Gastroesophageal sphincter (tissue), 4 donors: ENCODE measurements around the gene ZNF541. TPM values are rescaled to one million over a fixed set of nuclear protein-coding genes. Genes with fewer than 3 reads are reported as not detected.

ENCODE experiments used
- ATAC-seq: fragments of 150-250 bp; one replicate; pipeline ENCODE4 v1.9.1; 2016; ENCODE audit warnings: mild to moderate bottlenecking, moderate library complexity
- H3K27ac ChIP-seq, 4 donors: fragments of 200-600 bp; sonication (generic) in 3 of 4; 1 replicate in 3 of 4; 2 replicates in 1 of 4; pipeline ENCODE4 v1.5.1; 2016 to 2019
- H3K27me3 ChIP-seq: fragments of 200-600 bp; sonication (generic); one replicate; pipeline ENCODE4 v1.5.1; 2019
- H3K36me3 ChIP-seq, 2 donors: fragments of 200-600 bp; sonication (generic); one replicate each; pipeline ENCODE4 v1.5.1; 2019; ENCODE audit warnings: control low read depth in 1 of 2
- H3K4me1 ChIP-seq, 3 donors: fragments of 200-600 bp; sonication (generic); 1 replicate in 2 of 3; 2 replicates in 1 of 3; pipeline ENCODE4 v1.5.1; 2016 to 2019; ENCODE audit warnings: control low read depth in 2 of 3
- H3K4me3 ChIP-seq, 2 donors: fragments of 200-600 bp; sonication (generic); one replicate each; pipeline ENCODE4 v1.5.1; 2019; ENCODE audit warnings: mild to moderate bottlenecking in 1 of 2, moderate library complexity in 1 of 2
- H3K9me3 ChIP-seq, 3 donors: fragments of 200-600 bp; sonication (generic); one replicate each; pipeline ENCODE4 v1.5.1; 2017 to 2019; ENCODE audit warnings: control low read depth in 2 of 3
- EP300 ChIP-seq: sonication (generic); formaldehyde crosslinking; IDR thresholded peaks from one replicate; pipeline ENCODE4 v1.6.1; 2017; ENCODE audit warnings: antibody characterized with exemption, mild to moderate bottlenecking
- POLR2A ChIP-seq, 2 donors: fragments of 450-650 bp; IDR thresholded peaks; one replicate each; pipeline ENCODE4 v1.6.1; 2017; ENCODE audit warnings: antibody characterized with exemption in 2 of 2, mild to moderate bottlenecking in 2 of 2, moderate library complexity in 1 of 2
- POLR2AphosphoS5 ChIP-seq: sonication (generic); formaldehyde crosslinking; IDR thresholded peaks from one replicate; pipeline ENCODE4 v1.6.1; 2017; ENCODE audit warnings: antibody characterized with exemption
- WGBS, 2 donors: methylation state at CpG; one replicate each; pipeline ENCODE4 v1.1.5; 2018; ENCODE audit warnings: low coverage in 1 of 2; 5-methylcytosine and 5-hydroxymethylcytosine counted together
- total RNA-seq, 4 donors: library from RNA; depleted of rRNA; stranded (reverse); fragments of >200 nt; gene quantifications; one replicate each; pipeline ENCODE4 v1.1.0, GENCODE V29; 2016
- TF ChIP-seq, protein P1 (sequence below), 4 experiments: fragments of 200-600 bp in 2 of 4; fragments of 450-650 bp in 2 of 4; sonication (generic) in 1 of 4; IDR thresholded peaks; one replicate each; pipeline ENCODE4 v1.5.1; 2017 to 2019; ENCODE audit warnings: antibody characterized with exemption in 4 of 4, mild to moderate bottlenecking in 2 of 4, moderate library complexity in 2 of 4

The ZNF541 gene, protein sequence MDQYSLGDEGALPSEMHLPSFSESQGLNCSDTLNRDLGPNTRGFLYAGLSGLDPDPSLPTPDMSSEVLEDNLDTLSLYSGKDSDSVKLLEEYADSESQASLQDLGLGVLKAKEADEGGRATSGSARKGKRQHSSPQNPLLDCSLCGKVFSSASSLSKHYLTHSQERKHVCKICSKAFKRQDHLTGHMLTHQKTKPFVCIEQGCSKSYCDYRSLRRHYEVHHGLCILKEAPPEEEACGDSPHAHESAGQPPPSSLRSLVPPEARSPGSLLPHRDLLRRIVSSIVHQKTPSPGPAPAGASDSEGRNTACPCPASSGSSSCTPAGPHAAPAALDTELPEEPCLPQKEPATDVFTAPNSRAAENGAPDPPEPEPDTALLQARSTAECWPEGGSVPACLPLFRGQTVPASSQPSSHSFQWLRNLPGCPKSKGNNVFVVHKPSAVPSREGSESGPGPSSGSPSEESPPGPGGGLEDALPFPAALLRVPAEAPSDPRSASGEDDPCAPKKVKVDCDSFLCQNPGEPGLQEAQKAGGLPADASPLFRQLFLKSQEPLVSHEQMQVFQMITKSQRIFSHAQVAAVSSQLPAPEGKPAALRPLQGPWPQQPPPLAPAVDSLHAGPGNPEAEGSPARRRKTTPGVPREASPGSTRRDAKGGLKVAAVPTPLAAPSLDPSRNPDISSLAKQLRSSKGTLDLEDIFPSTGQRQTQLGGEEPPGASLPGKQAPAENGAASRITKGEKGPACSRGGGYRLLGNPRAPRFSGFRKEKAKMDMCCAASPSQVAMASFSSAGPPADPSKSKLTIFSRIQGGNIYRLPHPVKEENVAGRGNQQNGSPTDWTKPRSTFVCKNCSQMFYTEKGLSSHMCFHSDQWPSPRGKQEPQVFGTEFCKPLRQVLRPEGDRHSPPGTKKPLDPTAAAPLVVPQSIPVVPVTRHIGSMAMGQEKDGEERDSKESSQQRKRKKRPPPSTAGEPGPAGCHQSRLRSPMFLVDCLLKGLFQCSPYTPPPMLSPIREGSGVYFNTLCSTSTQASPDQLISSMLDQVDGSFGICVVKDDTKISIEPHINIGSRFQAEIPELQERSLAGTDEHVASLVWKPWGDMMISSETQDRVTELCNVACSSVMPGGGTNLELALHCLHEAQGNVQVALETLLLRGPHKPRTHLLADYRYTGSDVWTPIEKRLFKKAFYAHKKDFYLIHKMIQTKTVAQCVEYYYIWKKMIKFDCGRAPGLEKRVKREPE (N-terminal part only)
- total RNA-seq, result under 1 TPM in 1 of 4 donors, not detected in 3; 0.05 TPM

DNA sequence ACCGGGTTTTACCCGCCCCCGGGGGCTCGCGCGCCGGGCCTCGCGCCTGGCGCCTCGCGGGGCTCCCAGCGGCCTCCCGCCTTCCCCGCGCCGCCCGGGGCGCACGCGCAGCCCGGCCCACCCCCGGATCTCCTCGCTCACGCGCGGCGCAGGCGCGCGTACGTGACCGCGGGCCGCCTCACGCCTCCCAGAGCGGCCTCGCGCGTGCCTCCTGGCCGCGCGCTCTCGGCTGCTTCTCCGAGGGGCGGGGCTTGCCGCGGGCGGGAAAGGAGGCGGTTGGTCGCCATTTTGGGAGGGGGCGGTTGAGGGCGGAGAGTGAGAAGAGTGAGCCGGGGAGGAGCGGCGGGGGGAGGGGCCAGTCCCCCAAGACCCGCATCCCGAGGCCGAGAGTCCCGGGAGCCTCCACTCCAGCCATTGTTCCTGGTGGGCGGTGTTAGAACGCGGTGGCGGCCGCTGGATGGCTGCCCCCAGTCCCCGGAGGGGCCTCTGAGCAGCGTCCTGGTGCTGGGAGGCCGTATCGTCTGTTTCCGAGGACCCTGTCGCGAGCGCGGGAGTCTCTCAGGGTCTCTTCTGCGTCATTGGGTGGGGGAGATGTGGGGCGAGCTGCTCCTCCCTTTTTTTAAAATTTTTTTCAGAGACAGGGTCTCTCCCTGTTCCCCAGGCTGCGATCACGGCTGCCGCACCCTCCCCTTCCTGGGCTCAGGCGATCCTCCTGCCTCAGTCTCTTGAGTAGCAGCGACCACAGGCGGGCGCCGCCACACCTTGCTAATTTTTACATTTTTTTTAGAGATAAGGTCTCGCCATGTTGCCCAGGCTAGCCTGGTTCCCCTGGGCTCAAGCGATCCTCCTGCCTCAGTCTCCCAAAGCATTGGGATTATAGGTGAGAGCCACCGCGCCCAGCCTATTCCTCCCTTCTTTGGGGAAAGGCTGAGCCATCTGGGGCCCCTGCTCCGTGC is at the start of gene ZNF541:
Gene ZNF541, minus strand, starts transcription at position 78 of the 956 bp plus-strand sequence. CDS start 17,292 bp downstream, outside the sequence.
- peak within 1 kb of the TSS; percentile 28 to 49 for H3K4me3 ChIP-seq
- no peaks in the 10 kb centered on the region for H3K9me3 ChIP-seq
- H3K4me1 ChIP-seq, result peaks cover 0 to 12% (median 0%) of the 10 kb centered on the region in 3 donors
- no peaks in the 10 kb centered on the region for H3K27me3 ChIP-seq
- TF ChIP-seq EP300 (no peak), POLR2A (IDR thresholded peaks at IDR 0.05) (no peak), POLR2AphosphoS5 (no peak)
- TF ChIP-seq, protein P1, sequence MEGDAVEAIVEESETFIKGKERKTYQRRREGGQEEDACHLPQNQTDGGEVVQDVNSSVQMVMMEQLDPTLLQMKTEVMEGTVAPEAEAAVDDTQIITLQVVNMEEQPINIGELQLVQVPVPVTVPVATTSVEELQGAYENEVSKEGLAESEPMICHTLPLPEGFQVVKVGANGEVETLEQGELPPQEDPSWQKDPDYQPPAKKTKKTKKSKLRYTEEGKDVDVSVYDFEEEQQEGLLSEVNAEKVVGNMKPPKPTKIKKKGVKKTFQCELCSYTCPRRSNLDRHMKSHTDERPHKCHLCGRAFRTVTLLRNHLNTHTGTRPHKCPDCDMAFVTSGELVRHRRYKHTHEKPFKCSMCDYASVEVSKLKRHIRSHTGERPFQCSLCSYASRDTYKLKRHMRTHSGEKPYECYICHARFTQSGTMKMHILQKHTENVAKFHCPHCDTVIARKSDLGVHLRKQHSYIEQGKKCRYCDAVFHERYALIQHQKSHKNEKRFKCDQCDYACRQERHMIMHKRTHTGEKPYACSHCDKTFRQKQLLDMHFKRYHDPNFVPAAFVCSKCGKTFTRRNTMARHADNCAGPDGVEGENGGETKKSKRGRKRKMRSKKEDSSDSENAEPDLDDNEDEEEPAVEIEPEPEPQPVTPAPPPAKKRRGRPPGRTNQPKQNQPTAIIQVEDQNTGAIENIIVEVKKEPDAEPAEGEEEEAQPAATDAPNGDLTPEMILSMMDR (IDR thresholded peaks at IDR 0.05), result no peak
- peak within 1 kb of the TSS in 1 of 4 donors; percentile 53 for H3K27ac ChIP-seq
- WGBS, 2 donors, result 12 to 27% methylated on average over 24 to 32 of the region's 89 CpGs
- peak; percentile 83 for ATAC-seq
- H3K36me3 ChIP-seq, result no peaks in the 10 kb centered on the region

DNA sequence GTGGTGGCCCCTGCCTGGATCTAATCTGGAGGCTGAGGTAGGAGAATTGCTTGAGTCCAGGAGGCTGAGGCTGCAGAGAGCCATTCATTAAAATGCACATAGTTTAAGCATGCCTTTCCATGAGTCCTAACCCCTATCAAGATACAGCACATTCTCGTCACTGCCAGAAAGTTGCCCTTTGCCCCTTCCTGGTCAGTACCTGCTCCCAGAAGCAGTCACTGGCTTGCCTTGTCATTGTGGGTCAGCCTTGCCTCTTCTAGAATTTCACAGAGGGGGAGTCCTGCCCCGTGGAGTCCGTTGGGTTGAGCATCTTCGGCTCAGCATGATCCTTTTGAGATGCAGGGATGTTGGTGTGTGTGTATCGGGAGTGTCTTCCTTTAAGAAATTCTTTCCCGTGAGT is 46.8 kb upstream of the ZNF541 start:
- no peaks in the 10 kb centered on the region for H3K36me3 ChIP-seq
- peaks cover 8 to 84% (median 37%) of the 10 kb centered on the region in 3 donors for H3K4me1 ChIP-seq
- 61 to 68% methylated on average over 6 of the region's 6 CpGs for WGBS, 2 donors
- no peak overlapping the region for H3K4me3 ChIP-seq
- no peaks in the 10 kb centered on the region for H3K27me3 ChIP-seq
- no peaks in the 10 kb centered on the region for H3K9me3 ChIP-seq
- H3K27ac ChIP-seq, result peak overlapping the region in 3 of 4 donors; percentile 64 to 98 (median 80)
- ATAC-seq, result no peak
- TF ChIP-seq EP300 (no peak), POLR2AphosphoS5 (no peak), POLR2A (IDR thresholded peaks at IDR 0.05) (no peak)
- TF ChIP-seq, protein P1 (IDR thresholded peaks at IDR 0.05), result no peak

DNA sequence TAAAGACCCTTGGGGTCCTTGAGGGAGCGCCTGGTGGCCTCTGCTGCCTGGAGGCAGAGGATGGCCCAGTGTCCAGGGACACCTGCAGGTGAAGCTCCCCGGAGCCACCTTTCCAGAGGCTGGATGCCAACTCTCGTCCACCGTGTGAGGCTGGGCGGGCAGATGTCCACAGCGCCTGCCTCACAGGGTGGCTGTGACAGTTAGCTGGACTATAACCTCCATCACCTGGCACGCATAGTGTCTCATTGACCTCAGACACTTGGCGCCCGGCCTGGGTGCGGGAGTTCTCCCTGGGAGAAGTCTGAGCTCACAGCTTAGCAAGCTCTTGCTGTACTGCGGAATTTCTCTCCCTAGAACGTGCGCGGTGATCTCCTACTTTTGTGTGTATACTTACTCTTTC is 45.8 kb upstream of the ZNF541 start:
- no peaks in the 10 kb centered on the region for H3K9me3 ChIP-seq
- H3K4me1 ChIP-seq, result peaks cover 8 to 81% (median 35%) of the 10 kb centered on the region in 3 donors
- H3K27me3 ChIP-seq, result no peaks in the 10 kb centered on the region
- TF ChIP-seq POLR2AphosphoS5 (peak; percentile 44), EP300 (no peak), POLR2A (IDR thresholded peaks at IDR 0.05) (no peak)
- TF ChIP-seq, protein P1 (IDR thresholded peaks at IDR 0.05), result no peak
- no peaks in the 10 kb centered on the region for H3K36me3 ChIP-seq
- H3K27ac ChIP-seq, result peak overlapping the region; percentile 51 to 98 (median 79)
- no peak overlapping the region for H3K4me3 ChIP-seq
- 34 to 45% methylated on average over 7 to 8 of the region's 14 CpGs for WGBS, 2 donors
- ATAC-seq, result peak; percentile 87

DNA sequence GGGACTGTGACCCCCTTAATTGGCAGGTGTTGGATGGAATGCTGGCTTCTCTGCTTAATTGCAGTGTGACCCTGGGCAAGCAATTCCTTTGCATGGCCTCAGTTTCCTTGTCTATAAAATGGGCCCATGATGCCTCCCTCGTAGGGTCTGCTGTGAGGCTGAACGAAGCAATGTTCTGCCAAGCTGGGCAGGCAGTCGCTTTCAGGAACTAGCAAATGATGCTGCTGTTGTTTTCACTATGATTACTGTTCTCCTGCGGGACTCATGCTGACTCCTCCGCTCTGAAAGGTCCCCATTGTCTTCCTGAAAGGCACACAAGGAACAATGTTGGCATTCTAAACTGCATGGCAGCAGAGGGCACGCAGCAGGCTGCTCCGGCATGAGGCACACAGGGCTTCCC is 42.8 kb upstream of the ZNF541 start:
- no peak for ATAC-seq
- Histone ChIP-seq H3K36me3 (no peaks in the 10 kb centered on the region), H3K27me3 (no peaks in the 10 kb centered on the region), H3K27ac (peak overlapping the region in 3 of 4 donors; percentile 27 to 98 (median 40)), H3K4me3 (no peak overlapping the region), H3K4me1 (peaks cover 10 to 84% (median 53%) of the 10 kb centered on the region in 3 donors), H3K9me3 (no peaks in the 10 kb centered on the region)
- WGBS, 2 donors, result 94% methylated on average over 3 of the region's 7 CpGs; no CpG with 5 or more reads in 1 of the 2 donors
- TF ChIP-seq, protein P1 (IDR thresholded peaks at IDR 0.05), result no peak
- TF ChIP-seq EP300 (no peak), POLR2AphosphoS5 (no peak), POLR2A (IDR thresholded peaks at IDR 0.05) (no peak)
